PFSK-1 (cell line): ENCODE results near the gene PRDM2.

Experiments used
- FOXP2 ChIP-seq: optimal IDR thresholded peaks from 2 replicates; pipeline ENCODE3; 2011; ENCODE audit warnings: borderline replicate concordance, control low read depth, inconsistent platforms; ENCODE audit not compliant: insufficient read depth; ENCODE audit errors: extremely low read length, extremely low read depth
- POLR2AphosphoS5 ChIP-seq: IDR thresholded peaks from 2 replicates; pipeline ENCODE4 v1.6.1; 2012; ENCODE audit warnings: low read depth, mild to moderate bottlenecking, control low read depth, low read length, moderate library complexity
- REST ChIP-seq, 2 experiments: IDR thresholded peaks; 2 replicates each; pipeline versions ENCODE4 v1.6.1 to v1.8.0; 2011 to 2012; ENCODE audit warnings: low read depth in 2 of 2, low read length in 2 of 2, control low read depth in 1 of 2, inconsistent platforms in 1 of 2, mild to moderate bottlenecking in 1 of 2, moderate library complexity in 1 of 2; ENCODE audit not compliant: insufficient read depth in 1 of 2
- SIN3A ChIP-seq: IDR thresholded peaks from 2 replicates; pipeline ENCODE4 v1.6.1; 2012; ENCODE audit warnings: mild to moderate bottlenecking, low read length, moderate library complexity, borderline replicate concordance; ENCODE audit not compliant: insufficient read depth
- TAF1 ChIP-seq: IDR thresholded peaks from 2 replicates; pipeline ENCODE4 v1.6.1; 2012; ENCODE audit warnings: low read length, control low read depth, borderline replicate concordance; ENCODE audit not compliant: insufficient read depth

Gene PRDM2

GRCh38 chr1:13675151-13675651 is 24.8 kb upstream of the PRDM2 start:
- TF ChIP-seq POLR2AphosphoS5 (no peak), REST (IDR thresholded peaks at IDR 0.05; ENCODE audit: insufficient read depth in 1 of 2, low read depth in 2 of 2, low read length in 2 of 2) (no peak), FOXP2 (no peak), TAF1 (no peak), SIN3A (no peak)

GRCh38 chr1:13677896-13678295 is 22.1 kb upstream of the PRDM2 start:
- TF ChIP-seq TAF1 (no peak), POLR2AphosphoS5 (no peak)

- TF ChIP-seq REST (IDR thresholded peaks at IDR 0.05; ENCODE audit: insufficient read depth in 1 of 2, low read depth in 2 of 2, low read length in 2 of 2) = no peak
- TF ChIP-seq FOXP2 = no peak
- no peak for TF ChIP-seq POLR2AphosphoS5
- TF ChIP-seq TAF1 = no peak
- no peak for TF ChIP-seq SIN3A
These were observed 20.3 kb upstream of the PRDM2 start for GRCh38 chr1:13679651-13680050.

DNA sequence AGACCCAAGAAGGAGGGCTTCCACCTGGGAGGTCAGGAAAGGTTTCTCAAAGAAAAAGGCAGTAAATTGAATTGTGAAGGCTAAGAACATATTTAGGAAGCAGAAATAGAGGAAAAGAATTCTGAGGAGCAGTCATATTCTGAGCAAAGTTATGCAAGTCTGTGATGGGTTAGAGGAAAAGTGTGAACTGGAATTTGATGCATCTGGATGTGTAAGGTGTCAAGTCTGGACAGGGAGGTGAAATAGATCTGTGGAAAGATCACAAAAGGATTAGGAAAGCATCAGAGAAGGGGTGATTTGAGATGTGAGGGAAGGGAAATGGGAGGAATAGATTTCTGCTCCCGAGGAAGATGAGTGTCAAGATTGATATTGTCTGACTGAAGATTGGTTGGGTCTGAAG is 18.1 kb upstream of the PRDM2 start:
- TF ChIP-seq FOXP2 = no peak
- TF ChIP-seq TAF1 = no peak
- TF ChIP-seq REST (IDR thresholded peaks at IDR 0.05; ENCODE audit: insufficient read depth in 1 of 2, low read depth in 2 of 2, low read length in 2 of 2) = no peak
- TF ChIP-seq POLR2AphosphoS5 = no peak
- no peak for TF ChIP-seq SIN3A

- TF ChIP-seq FOXP2 = no peak
- no peak for TF ChIP-seq REST (IDR thresholded peaks at IDR 0.05; ENCODE audit: insufficient read depth in 1 of 2, low read depth in 2 of 2, low read length in 2 of 2)
- no peak for TF ChIP-seq TAF1
- TF ChIP-seq POLR2AphosphoS5 = no peak
- TF ChIP-seq SIN3A = no peak
These were observed 17.5 kb upstream of the PRDM2 start for GRCh38 chr1:13682444-13682843.
